ENCODE data around the gene PCDHB4.
"Not testable (repeated sequence)": the region's sequence is repeated elsewhere in the genome, so short reads cannot be mapped to it uniquely, and the experiment has no call there.

Gene PCDHB4

DNA sequence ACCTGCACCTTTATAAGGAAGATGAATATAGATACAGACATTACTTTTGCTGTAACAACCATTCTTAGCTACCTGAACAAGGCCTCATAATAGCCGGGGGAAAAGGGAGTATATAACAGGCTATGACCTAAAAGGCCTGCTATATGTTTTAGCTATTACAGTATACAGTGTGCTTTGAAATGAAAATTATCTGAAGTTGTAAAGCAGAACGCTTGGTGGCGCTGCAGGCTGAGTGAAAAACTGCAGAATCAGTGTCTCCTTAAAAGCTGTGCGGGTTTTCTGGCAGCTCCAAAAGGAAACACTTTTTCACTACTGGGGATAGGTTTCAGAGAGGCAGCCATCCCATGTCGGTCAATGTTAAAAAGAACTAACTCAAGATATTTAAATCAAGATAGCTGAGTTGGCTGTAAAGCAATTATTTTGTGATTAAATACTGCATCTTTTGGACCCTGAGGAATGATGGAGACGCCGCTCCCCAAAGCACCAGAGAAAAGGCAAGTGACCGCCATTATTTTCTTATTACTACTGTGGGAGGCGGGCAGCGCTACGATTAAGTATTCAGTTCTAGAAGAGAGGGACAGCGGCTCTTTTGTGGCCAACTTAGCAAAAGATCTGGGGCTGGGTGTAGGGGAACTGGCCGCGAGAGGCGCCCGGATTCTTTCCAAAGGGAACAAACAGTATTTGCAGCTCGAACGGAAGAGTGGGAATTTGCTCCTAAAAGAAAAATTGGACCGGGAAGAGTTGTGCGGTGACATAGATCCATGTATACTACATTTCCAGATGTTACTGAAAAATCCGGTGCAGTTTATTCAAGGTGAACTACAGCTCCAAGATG lies 34.1 kb downstream of the PCDHB4 start:
- TF ChIP-seq, protein P1, sequence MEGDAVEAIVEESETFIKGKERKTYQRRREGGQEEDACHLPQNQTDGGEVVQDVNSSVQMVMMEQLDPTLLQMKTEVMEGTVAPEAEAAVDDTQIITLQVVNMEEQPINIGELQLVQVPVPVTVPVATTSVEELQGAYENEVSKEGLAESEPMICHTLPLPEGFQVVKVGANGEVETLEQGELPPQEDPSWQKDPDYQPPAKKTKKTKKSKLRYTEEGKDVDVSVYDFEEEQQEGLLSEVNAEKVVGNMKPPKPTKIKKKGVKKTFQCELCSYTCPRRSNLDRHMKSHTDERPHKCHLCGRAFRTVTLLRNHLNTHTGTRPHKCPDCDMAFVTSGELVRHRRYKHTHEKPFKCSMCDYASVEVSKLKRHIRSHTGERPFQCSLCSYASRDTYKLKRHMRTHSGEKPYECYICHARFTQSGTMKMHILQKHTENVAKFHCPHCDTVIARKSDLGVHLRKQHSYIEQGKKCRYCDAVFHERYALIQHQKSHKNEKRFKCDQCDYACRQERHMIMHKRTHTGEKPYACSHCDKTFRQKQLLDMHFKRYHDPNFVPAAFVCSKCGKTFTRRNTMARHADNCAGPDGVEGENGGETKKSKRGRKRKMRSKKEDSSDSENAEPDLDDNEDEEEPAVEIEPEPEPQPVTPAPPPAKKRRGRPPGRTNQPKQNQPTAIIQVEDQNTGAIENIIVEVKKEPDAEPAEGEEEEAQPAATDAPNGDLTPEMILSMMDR (IDR thresholded peaks at IDR 0.05; ENCODE audit: low read depth, low read length, missing control alignments), result no peak
- no peak for DNase-seq (ENCODE audit: extremely low read depth, low read depth)
- no peak overlapping the region for H3K4me3 ChIP-seq (replicated peaks; ENCODE audit: low read depth, low read length)

DNA sequence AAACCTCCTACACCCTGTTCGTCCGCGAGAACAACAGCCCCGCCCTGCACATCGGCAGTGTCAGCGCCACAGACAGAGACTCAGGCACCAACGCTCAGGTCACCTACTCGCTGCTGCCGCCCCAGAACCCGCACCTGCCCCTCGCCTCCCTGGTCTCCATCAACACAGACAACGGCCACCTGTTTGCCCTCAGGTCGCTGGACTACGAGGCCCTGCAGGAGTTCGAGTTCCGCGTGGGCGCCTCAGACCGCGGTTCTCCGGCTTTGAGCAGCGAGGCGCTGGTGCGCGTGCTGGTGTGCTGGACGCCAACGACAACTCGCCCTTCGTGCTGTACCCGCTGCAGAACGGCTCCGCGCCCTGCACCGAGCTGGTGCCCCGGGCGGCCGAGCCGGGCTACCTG lies 35.7 kb downstream of the PCDHB4 start:
- H3K4me3 ChIP-seq (replicated peaks; ENCODE audit: low read depth, low read length); DNase-seq (ENCODE audit: extremely low read depth, low read depth): not testable (repeated sequence)

DNA sequence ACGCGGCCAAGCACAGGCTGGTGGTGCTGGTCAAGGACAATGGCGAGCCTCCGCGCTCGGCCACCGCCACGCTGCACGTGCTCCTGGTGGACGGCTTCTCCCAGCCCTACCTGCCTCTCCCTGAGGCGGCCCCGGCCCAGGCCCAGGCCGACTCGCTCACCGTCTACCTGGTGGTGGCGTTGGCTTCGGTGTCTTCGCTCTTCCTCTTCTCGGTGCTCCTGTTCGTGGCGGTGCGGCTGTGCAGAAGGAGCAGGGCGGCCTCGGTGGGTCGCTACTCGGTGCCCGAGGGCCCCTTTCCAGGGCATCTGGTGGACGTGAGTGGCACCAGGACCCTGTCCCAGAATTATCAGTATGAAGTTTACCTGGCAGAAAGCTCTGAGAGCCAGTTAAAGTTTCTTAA lies 36.3 kb downstream of the PCDHB4 start:
- DNase-seq (ENCODE audit: extremely low read depth, low read depth); H3K4me3 ChIP-seq (replicated peaks; ENCODE audit: low read depth, low read length): not testable (repeated sequence)

DNA sequence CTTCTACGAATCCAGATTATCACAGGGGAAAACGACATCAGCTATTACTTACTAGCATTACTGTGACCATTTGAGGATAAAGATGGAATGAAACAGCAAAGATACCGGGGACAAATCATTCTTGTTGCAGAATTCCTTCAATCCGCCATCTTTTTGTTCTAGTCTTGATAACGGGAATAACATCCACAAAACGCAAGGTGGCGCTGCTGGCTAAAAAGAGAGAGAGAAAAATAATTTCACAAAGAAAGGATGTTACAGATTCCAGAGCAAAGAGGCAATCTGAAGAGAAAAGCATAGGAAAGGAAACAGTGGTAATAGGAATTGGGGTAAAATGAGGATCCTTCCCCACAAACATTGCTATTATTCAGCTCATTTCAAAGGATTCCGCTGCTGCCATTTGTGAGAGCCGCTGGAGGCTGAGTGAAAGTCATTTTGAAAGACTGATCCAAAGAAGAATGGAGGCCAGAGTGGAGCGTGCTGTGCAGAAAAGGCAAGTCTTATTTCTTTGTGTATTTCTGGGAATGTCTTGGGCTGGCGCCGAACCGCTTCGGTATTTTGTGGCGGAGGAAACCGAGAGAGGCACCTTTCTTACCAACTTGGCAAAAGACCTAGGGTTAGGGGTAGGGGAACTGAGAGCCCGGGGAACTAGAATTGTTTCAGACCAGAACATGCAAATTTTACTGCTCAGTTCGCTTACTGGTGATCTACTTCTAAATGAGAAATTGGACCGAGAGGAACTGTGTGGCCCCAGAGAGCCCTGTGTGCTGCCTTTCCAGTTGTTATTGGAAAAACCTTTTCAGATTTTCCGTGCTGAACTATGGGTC lies 51.0 kb downstream of the PCDHB4 start, which contains the start of gene PCDHB7:
PCDHB7 (plus strand) TSS at position 264 of the 824 bp plus-strand sequence; CDS start at position 456, 192 bp downstream.
- TF ChIP-seq, protein P1 (IDR thresholded peaks at IDR 0.05; ENCODE audit: low read depth, low read length, missing control alignments), result peak; percentile 51
- DNase-seq (ENCODE audit: extremely low read depth, low read depth), result no peak
- H3K4me3 ChIP-seq (replicated peaks; ENCODE audit: low read depth, low read length), result no peak within 1 kb of the TSS

DNA sequence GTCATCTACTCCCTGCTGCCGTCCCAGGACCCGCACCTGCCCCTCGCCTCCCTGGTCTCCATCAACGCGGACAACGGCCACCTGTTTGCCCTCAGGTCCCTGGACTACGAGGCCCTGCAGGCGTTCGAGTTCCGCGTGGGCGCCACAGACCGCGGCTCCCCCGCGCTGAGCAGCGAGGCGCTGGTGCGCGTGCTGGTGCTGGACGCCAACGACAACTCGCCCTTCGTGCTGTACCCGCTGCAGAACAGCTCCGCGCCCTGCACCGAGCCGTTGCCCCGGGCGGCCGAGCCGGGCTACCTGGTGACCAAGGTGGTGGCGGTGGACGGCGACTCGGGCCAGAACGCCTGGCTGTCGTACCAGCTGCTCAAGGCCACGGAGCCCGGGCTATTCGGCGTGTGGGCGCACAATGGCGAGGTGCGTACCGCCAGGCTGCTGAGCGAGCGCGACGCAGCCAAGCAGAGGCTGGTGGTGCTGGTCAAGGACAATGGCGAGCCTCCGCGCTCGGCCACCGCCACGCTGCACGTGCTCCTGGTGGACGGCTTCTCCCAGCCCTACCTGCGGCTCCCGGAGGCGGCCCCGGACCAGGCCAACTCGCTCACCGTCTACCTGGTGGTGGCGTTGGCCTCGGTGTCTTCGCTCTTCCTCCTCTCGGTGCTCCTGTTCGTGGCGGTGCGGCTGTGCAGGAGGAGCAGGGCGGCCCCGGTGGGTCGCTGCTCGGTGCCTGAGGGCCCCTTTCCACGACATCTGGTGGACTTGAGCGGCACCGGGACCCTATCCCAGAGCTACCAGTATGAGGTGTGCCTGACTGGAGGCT lies 52.9 kb downstream of the PCDHB4 start:
- H3K4me3 ChIP-seq (replicated peaks; ENCODE audit: low read depth, low read length); DNase-seq (ENCODE audit: extremely low read depth, low read depth): not testable (repeated sequence)

Measured in HFF-Myc (cell line).